ENCODE results near the gene TTC34.

Gene TTC34

GRCh38 chr1:2816786-2817185 is 15.3 kb upstream of the TTC34 start:
- TF ChIP-seq, protein P1, sequence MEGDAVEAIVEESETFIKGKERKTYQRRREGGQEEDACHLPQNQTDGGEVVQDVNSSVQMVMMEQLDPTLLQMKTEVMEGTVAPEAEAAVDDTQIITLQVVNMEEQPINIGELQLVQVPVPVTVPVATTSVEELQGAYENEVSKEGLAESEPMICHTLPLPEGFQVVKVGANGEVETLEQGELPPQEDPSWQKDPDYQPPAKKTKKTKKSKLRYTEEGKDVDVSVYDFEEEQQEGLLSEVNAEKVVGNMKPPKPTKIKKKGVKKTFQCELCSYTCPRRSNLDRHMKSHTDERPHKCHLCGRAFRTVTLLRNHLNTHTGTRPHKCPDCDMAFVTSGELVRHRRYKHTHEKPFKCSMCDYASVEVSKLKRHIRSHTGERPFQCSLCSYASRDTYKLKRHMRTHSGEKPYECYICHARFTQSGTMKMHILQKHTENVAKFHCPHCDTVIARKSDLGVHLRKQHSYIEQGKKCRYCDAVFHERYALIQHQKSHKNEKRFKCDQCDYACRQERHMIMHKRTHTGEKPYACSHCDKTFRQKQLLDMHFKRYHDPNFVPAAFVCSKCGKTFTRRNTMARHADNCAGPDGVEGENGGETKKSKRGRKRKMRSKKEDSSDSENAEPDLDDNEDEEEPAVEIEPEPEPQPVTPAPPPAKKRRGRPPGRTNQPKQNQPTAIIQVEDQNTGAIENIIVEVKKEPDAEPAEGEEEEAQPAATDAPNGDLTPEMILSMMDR (conservative IDR thresholded peaks at IDR 0.05; ENCODE audit: low read length): no peak
- no peak overlapping the region for H3K4me3 ChIP-seq (ENCODE audit: low read length)
- DNase-seq (ENCODE audit: low read depth): no peak

DNA sequence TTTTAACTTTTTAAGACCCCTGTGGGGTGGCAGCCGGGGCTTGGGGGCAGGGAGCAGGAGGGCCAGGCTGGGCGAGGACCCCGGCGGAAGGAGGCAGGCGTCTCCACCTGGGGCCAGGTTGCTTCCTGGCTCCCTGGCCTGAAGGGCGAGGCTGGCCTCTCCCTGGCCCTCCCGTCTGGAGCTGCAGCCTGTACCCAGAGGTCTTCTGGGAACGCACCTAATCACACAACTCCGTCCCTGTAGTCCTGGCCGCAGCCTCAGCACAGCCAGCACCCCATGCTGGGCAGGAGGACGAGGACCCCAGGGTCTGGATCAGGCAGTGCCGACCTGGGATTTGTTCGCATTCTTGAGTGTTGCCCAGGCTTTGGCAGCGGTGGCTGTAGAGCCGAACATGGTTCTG is 14.1 kb upstream of the TTC34 start:
- TF ChIP-seq, protein P1 (conservative IDR thresholded peaks at IDR 0.05; ENCODE audit: low read length): no peak
- no peak for DNase-seq (ENCODE audit: low read depth)
- H3K4me3 ChIP-seq (ENCODE audit: low read length): no peak overlapping the region

DNA sequence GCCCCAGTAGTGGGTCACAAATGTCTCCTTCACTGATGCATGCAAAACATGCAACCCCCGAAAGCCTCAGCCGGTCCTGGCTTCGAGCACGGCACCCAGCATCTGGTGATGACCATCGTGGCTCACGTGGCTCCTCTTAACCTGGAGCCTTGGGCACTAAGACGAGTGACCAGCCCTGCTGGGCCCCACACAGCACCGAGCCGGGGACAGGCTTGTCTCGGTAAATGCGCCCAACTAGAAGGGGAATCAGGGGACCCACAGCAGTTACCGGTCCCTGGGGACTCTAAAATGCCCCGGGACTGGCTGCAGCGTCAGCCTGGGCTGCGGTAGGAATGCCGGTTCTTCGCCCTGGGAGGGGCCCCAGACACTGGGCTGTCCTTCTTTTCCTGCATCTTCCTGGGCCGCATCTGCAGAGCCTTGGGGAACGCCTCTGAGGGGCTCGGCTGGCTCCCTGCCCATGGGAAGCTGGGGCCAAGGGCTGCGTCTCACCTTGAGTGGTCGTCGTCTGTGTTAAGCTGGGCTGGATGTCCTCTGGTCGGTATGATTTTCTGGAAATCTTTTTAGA is 13.1 kb upstream of the TTC34 start:
- H3K4me3 ChIP-seq (ENCODE audit: low read length): no peak overlapping the region
- TF ChIP-seq, protein P1 (conservative IDR thresholded peaks at IDR 0.05; ENCODE audit: low read length): no peak
- DNase-seq (ENCODE audit: low read depth): no peak

- H3K4me3 ChIP-seq (ENCODE audit: low read length): no peak overlapping the region
- TF ChIP-seq, protein P1 (conservative IDR thresholded peaks at IDR 0.05; ENCODE audit: low read length): no peak
- no peak for DNase-seq (ENCODE audit: low read depth)
These were observed 11.6 kb upstream of the TTC34 start for GRCh38 chr1:2812939-2813653.

DNA sequence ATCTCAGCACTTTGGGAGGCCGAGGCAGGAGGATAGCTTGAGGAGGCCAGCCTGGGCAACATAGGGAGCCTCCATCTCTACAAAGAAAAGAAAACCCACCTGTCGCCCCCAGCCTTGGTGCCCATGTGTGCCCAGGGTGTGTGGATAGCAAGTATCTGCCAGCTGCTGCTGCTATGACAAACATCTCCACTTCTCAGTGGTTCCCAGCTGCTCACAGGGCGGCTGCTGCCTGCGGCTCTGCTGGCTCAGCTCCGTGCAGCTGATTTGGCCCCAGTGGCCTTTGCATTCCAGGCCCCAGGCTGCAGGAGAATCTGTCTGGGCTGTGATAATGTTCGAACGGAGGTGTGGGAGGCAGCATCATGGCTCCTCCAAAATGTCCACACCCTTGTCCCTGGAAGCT is 10.6 kb upstream of the TTC34 start:
- TF ChIP-seq, protein P1 (conservative IDR thresholded peaks at IDR 0.05; ENCODE audit: low read length): no peak
- H3K4me3 ChIP-seq (ENCODE audit: low read length): no peak overlapping the region
- DNase-seq (ENCODE audit: low read depth): no peak

DNA sequence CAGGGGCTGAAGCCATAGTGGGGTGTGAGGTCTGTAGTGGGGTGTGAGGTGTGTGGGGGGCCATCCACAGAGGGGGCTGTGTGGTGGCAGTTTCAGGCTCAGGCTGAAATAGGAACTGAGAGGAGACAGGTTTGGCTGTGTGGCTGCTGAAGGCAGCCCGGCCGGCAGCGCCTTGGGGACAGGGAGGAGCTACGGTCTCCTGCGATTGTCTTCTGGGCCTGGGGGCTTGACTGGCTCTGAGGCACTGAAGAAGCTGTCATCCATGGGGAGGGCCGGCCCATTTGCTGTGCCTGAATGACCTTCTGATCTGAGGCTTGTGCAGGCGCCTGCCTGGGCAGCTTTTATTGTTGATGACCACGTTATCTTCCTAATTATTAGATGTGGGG is 10.0 kb upstream of the TTC34 start:
- no peak overlapping the region for H3K4me3 ChIP-seq (ENCODE audit: low read length)
- no peak for DNase-seq (ENCODE audit: low read depth)
- TF ChIP-seq, protein P1 (conservative IDR thresholded peaks at IDR 0.05; ENCODE audit: low read length): no peak

- no peak overlapping the region for H3K4me3 ChIP-seq (ENCODE audit: low read length)
- TF ChIP-seq, protein P1 (conservative IDR thresholded peaks at IDR 0.05; ENCODE audit: low read length): no peak
- no peak for DNase-seq (ENCODE audit: low read depth)
These were observed 9.5 kb upstream of the TTC34 start for GRCh38 chr1:2810899-2811532.
